Measurements from ENCODE around the gene CLEC18A. TPM values are rescaled to one million over a fixed set of nuclear protein-coding genes. Genes with fewer than 3 reads are reported as not detected.

CLEC18A gene
- total and polyA plus RNA-seq, 2 of the 8 experiments (the other 6 are each of a cell fraction or from before 2014, with no cell fraction given) = 1.3 to 1.4 TPM

GRCh38 chr16:69917311-69917710 is 33.8 kb upstream of the CLEC18A start:
- Histone ChIP-seq H2BK20ac (ENCODE audit: low read length) (no peak overlapping the region), H4K8ac (ENCODE audit: extremely low read depth, insufficient read depth, low read length) (no peak overlapping the region), H3K23ac (ENCODE audit: insufficient read length) (no peak overlapping the region), H3K79me1 (ENCODE audit: low read depth, low read length) (no peaks in the 10 kb centered on the region), H2AK5ac (ENCODE audit: low read depth, low read length) (no peak overlapping the region), H3K18ac (ENCODE audit: extremely low read depth, low read length) (no peak overlapping the region), H2BK12ac (ENCODE audit: low read depth, low read length) (0 out of 2 replicates have a peak overlapping the region, but pooled peaks have one; percentile 23), H4K5ac (ENCODE audit: insufficient read length, low read depth, low read length) (no peak overlapping the region), H2BK5ac (ENCODE audit: low read depth, low read length) (no peak overlapping the region), H2BK120ac (replicated peaks; ENCODE audit: low read depth, low read length) (no peak overlapping the region), H2BK15ac (ENCODE audit: low read length) (no peak overlapping the region), H3K56ac (replicated peaks; ENCODE audit: insufficient read length, low read depth, low read length) (no peak overlapping the region), H4K91ac (replicated peaks; ENCODE audit: insufficient read length, low read length) (no peak overlapping the region), H3K27me3 (replicated peaks in 1 of 4; ENCODE audit: control insufficient read depth in 3 of 4, extremely low read depth in 1 of 4, insufficient read depth in 3 of 4, low read length in 3 of 4) (no peaks in the 10 kb centered on the region), H3K79me2 (ENCODE audit: control insufficient read depth in 1 of 2, insufficient read depth in 2 of 2, low read length in 2 of 2) (no peaks in the 10 kb centered on the region), H2AFZ (ENCODE audit: low read length) (no peak overlapping the region), H3K9ac (replicated peaks in 1 of 4; ENCODE audit: extremely low read depth in 1 of 4, low read depth in 3 of 4, low read length in 3 of 4) (no peak overlapping the region), H3K36me3 (ENCODE audit: control insufficient read depth in 2 of 4, insufficient read depth in 4 of 4, low read length in 3 of 4) (no peaks in the 10 kb centered on the region; a peak in 1 of 8 replicates), H3K23me2 (ENCODE audit: low read depth, low read length) (no peaks in the 10 kb centered on the region), H3K4me2 (ENCODE audit: insufficient read depth in 1 of 2, low read depth in 2 of 2, low read length in 2 of 2) (no peak overlapping the region), H3K4me1 (replicated peaks in 1 of 4; ENCODE audit: control insufficient read depth in 3 of 4, insufficient read depth in 4 of 4, low read length in 3 of 4) (peaks cover 3 to 10% (median 5%) of the 10 kb centered on the region in 4 experiments; a peak in 4 of 7 replicates), H4K20me1 (replicated peaks in 1 of 2; ENCODE audit: control insufficient read depth in 1 of 2, insufficient read depth in 2 of 2, low read length in 2 of 2) (no peaks in the 10 kb centered on the region), H3K9me3 (ENCODE audit: insufficient read depth in 2 of 2, low read depth in 1 of 2, low read length in 1 of 2) (no peaks in the 10 kb centered on the region), H3K14ac (ENCODE audit: insufficient read length) (no peak overlapping the region), H3K4ac (replicated peaks; ENCODE audit: insufficient read length, low read depth, low read length) (no peak overlapping the region), H3K27ac (ENCODE audit: low read depth, low read length) (no peak overlapping the region), H3K4me3 (ENCODE audit: extremely low read depth in 1 of 4, insufficient read depth in 2 of 4, low read depth in 3 of 4, low read length in 4 of 4) (no peak overlapping the region)
- POLR2A ChIA-PET (ENCODE audit: partially characterized antibody) = interaction anchor here (0.6 to 1.8 kb wide), 4 partner anchors 10 to 18 kb away, joined by 3 to 10 read pairs (median 4); no protein-coding TSS in a partner anchor
- DNase-seq (ENCODE audit: low read depth in 1 of 2, low spot score in 2 of 2) (no peak), FAIRE-seq (no peak)
- no peak for TF ChIP-seq POU5F1 (IDR thresholded peaks at IDR 0.05; ENCODE audit: low read depth, low read length)
- no peak for TF ChIP-seq SIN3A (conservative IDR thresholded peaks at IDR 0.05 in 1 of 2, IDR thresholded peaks at IDR 0.05 in 1 of 2; ENCODE audit: low read depth in 1 of 2, low read length in 2 of 2)
- TF ChIP-seq E2F6 (IDR thresholded peaks at IDR 0.05) = no peak
- TF ChIP-seq BACH1 (IDR thresholded peaks at IDR 0.05; ENCODE audit: low read length) = no peak
- TF ChIP-seq RFX5 (IDR thresholded peaks at IDR 0.05; ENCODE audit: borderline replicate concordance, low read depth, low read length) = no peak
- no peak for TF ChIP-seq ZNF274 (IDR thresholded peaks at IDR 0.05; ENCODE audit: borderline replicate concordance, extremely low read depth, low read length)
- TF ChIP-seq KDM4A (IDR thresholded peaks at IDR 0.05; ENCODE audit: low read depth, low read length, severe bottlenecking) = no peak
- no peak for TF ChIP-seq SRF (IDR thresholded peaks at IDR 0.05; ENCODE audit: low read depth, low read length)
- no peak for TF ChIP-seq SP4 (IDR thresholded peaks at IDR 0.05; ENCODE audit: low read length)
- TF ChIP-seq BRCA1 (IDR thresholded peaks at IDR 0.05; ENCODE audit: low read depth, low read length) = no peak
- TF ChIP-seq TCF12 (IDR thresholded peaks at IDR 0.05; ENCODE audit: low read depth, low read length) = no peak
- CTCF ChIA-PET (ENCODE audit: partially characterized antibody) = interaction anchor here (0.8 to 2.0 kb wide), 9 partner anchors 8 to 121 kb away, joined by 3 to 9 read pairs (median 4); no protein-coding TSS in a partner anchor
- WGBS, 2 experiments (ENCODE audit: extremely low coverage in 1 of 2, insufficient coverage in 1 of 2, insufficient read length in 1 of 2, insufficient replicate concordance in 2 of 2, low coverage in 1 of 2, low lambda C conversion rate in 2 of 2, missing lambda C conversion rate in 1 of 2) = 88% methylated on average over 1 of the region's 1 CpG; no CpG with 5 or more reads in 1 of the 2 experiments

All from H1 (cell line).